HCT116 (cell line): ENCODE measurements around the gene EXOSC1. TPM values are rescaled to one million over a fixed set of nuclear protein-coding genes. Genes with fewer than 3 reads are reported as not detected.

Source experiments
- CTCF ChIP-seq, 3 experiments: fragments of 200-600 bp in 1 of 3; sonication (generic) in 1 of 3; IDR thresholded peaks in 2 of 3; conservative IDR thresholded peaks in 1 of 3; 2 replicates each; pipeline ENCODE4 v1.5.1; 2012 to 2017; ENCODE audit warnings: low read depth in 2 of 3, low read length in 2 of 3, antibody characterized with exemption in 1 of 3, borderline replicate concordance in 1 of 3, control low read depth in 1 of 3, mild to moderate bottlenecking in 1 of 3, mixed read lengths in 1 of 3, mixed run types in 1 of 3, moderate library complexity in 1 of 3; ENCODE audit not compliant: insufficient read depth in 1 of 3
- POLR2A ChIP-seq: IDR thresholded peaks from 2 replicates; pipeline ENCODE4 v1.7.0; 2011; ENCODE audit warnings: borderline replicate concordance; ENCODE audit not compliant: insufficient read depth, insufficient read length; ENCODE audit errors: extremely low read depth
- REST ChIP-seq: IDR thresholded peaks from 2 replicates; pipeline ENCODE4 v1.6.1; 2012; ENCODE audit warnings: low read depth
- TCF7L2 ChIP-seq: IDR thresholded peaks from 2 replicates; pipeline ENCODE4 v1.7.0; 2011; ENCODE audit warnings: borderline replicate concordance, inconsistent platforms; ENCODE audit not compliant: insufficient read depth, insufficient read length; ENCODE audit errors: extremely low read depth
- total RNA-seq: library from RNA; stranded (reverse); gene quantifications from one replicate; pipeline ENCODE4 v1.2.1, GENCODE V29; 2021; ENCODE audit not compliant: unreplicated experiment

EXOSC1 gene
- total RNA-seq, 1 experiment from 2014 or later: 38.9 TPM

GRCh38 chr10:97445722-97446639 is at the start of gene EXOSC1, which contains the start of gene ZDHHC16 (continued):
- TF ChIP-seq REST: no peak
- peak; percentile 78 for TF ChIP-seq TCF7L2
- peak; percentile 87 for TF ChIP-seq POLR2A
- TF ChIP-seq CTCF (IDR thresholded peaks at IDR 0.05 in 2 of 3, conservative IDR thresholded peaks at IDR 0.05 in 1 of 3; ENCODE audit: borderline replicate concordance in 1 of 3, insufficient read depth in 1 of 3, low read depth in 2 of 3, low read length in 2 of 3): 0 out of 6 replicates have a peak, but pooled peaks of 1 of the 3 experiments have one; percentile 12
